Ecto neural progenitor cell (in vitro differentiated cells): ENCODE data around the gene AMDHD1.

Experiments
- DNase-seq: peaks from one replicate; pipeline ENCODE4 v3.0.0-alpha.2; 2018; ENCODE audit warnings: low spot score

Gene AMDHD1

GRCh38 chr12:95996034-95996658 lies 53.0 kb downstream of the AMDHD1 start, which contains the start of gene HAL:
HAL (minus strand) TSS chr12:95996344; CDS start chr12:95995910, 434 bp downstream.
- no peak for DNase-seq

DNA sequence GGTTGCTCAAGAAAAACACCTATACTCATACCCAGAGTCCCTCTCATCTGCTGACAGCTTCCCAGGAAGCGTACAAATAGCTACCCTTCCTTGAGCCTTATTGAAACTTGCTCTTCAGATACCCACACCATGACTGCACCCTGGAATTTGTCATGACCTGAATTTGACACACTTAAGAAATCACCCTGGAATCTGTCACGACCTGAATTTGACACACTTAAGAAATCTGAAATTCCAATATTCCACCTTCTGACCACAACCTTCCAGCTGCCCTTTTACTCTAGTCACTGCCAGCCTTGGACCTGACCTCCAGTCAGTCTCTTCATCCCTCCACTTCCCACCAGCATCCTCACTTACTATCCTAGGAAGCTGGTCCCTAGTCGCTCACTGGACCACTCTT lies 54.1 kb downstream of the AMDHD1 start:
- no peak for DNase-seq

DNA sequence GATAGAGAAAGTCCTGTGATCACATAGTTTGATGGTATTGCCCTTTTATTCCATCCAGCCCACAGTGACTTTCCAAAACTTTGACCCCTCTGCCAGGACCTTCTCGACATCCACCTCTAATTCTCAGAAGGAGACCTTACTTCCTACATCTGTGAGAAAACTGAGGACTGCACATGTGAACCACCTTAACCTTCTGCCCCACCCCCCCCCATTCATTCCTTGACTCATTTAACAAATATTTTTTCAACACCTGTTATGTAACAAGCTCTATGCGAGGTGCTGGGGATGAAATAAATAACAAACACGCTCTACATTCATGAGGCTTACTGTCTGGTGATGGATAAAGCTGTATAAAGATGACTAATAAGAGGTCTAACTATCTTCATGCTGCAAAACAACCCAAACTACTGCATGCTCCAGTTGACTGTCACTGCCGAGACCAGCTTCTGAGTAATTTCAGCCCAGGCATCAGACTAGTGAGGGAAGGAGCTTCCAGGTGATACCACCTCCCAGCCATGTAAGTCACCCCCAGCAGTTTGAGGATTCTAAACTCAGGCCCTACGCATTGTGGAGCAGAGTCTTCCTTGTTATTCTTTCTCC lies 54.9 kb downstream of the AMDHD1 start:
- no peak for DNase-seq

- DNase-seq: no peak
Observed at GRCh38 chr12:95998611-95999286, 55.6 kb downstream of the AMDHD1 start.

DNA sequence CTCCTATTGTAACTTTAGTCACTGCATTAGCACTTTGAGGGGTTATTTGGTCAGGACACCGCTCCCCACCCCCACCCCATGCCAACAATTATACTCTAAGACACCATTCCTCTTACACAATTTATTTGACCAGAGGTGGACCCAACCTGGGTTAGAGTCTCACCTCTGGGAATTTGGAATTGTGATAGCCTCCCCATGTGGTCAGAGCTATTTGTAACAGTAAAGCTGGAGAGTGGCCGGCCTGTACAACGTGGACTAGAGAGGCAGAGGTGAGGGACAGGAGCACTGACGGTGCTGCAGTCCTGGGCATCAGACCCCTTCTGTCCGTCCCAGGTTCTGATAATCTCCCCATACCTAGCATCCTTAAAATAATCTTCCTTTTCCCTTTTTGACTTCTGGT lies 56.4 kb downstream of the AMDHD1 start:
- no peak for DNase-seq

- DNase-seq: no peak
Observed at GRCh38 chr12:96000858-96001257, 57.7 kb downstream of the AMDHD1 start.

DNA sequence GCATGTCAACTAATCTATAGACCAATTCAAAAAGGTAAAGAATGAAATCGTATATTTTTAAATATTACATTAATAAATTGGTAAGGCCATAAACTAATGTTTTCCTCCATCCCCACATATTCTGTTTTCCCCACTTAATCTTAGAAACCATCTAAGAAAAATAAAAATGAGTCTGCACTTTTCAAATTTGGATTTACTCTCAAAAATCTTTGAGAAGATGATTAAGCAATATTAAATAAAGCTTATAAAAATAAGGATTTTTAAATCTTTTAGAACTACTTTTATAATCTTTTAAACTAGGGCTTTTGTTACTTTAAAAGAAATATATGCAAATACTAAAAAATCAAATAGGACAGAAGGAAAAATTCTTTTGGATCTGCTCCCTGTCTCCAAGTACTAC lies 63.6 kb downstream of the AMDHD1 start:
- no peak for DNase-seq

DNA sequence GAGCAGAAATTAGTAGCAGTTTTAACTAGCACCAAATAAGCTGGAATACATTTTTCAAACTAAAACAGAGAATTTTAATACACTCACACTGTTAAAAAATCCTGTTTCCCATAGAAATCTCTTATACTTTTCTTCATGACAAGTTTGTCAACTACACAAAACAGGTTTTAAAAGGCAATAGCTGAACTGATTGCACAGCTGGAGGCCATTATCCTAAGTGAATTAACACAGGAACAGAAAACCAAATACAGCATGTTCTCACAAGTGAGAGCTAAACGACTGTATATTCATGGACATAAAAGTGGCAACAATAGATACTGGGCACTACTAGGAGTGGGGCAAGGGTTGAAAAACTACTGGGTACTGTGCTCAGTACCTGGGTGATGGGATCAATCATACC lies 64.6 kb downstream of the AMDHD1 start:
- no peak for DNase-seq

GRCh38 chr12:96014943-96015599 lies 71.9 kb downstream of the AMDHD1 start:
- DNase-seq: no peak

GRCh38 chr12:96015672-96016071 lies 72.5 kb downstream of the AMDHD1 start:
- no peak for DNase-seq
